K562 treated with DMSO at 1 percent for 24 hours (cell line): Measurements from ENCODE around the gene GNG2. TPM values are rescaled to one million over a fixed set of nuclear protein-coding genes. Genes with fewer than 3 reads are reported as not detected.

Experiments
- total RNA-seq: library from RNA; unstranded; fragments of 300-600 nt; gene quantifications from 2 replicates; pipeline ENCODE4 v1.2.3, GENCODE V29; 2022; ENCODE audit warnings: low read depth; ENCODE audit not compliant: insufficient read depth

Gene GNG2
- not detected in 2 replicates for total RNA-seq

GRCh38 chr14:51860164-51860824 lies at the start of gene GNG2:
Gene GNG2 (plus strand): TSS chr14:51860612. CDS start chr14:51950679, 90,067 bp downstream.

GRCh38 chr14:51989293-51990234 lies 129.2 kb downstream of the GNG2 start, which contains the start of gene RTRAF:
Gene RTRAF (plus strand): TSS chr14:51989546. CDS start chr14:51989640, 94 bp downstream.

Other genes starting within 250 kb of the GNG2 start
- 0.45 and 1.7 TPM in 2 replicates for gene FRMD6, start 208.7 kb upstream of the GNG2 start, total RNA-seq
- gene RTRAF, start 128.9 kb downstream of the GNG2 start, total RNA-seq: 64.9 and 69.7 TPM in 2 replicates
- gene NID2, start 208.4 kb downstream of the GNG2 start, total RNA-seq: 0.05 TPM in 1 of 2 replicates, not detected in the other